Activated naive CD4-positive, alpha-beta T cell treated with anti-CD3 and anti-CD28 coated beads, Interleukin-2, amount 10 ng/mL, durations not matched to agents 7 days and 5 days (primary cell): ENCODE data around the gene NELFCD.
"Not testable (repeated sequence)": the region's sequence is repeated elsewhere in the genome, so short reads cannot be mapped to it uniquely, and the experiment has no call there.

Experiments
- CTCF ChIA-PET: fragments of 350-600 bp; sonication (Branson Sonifier 250); formaldehyde crosslinking; loops from one replicate; lab custom pipeline; 2021; ENCODE audit warnings: antibody characterized with exemption; lab: Charles Lee
- DNase-seq: peaks from one replicate; pipeline ENCODE4 v3.0.0-alpha.2; 2020
- H3K27ac Mint-ChIP-seq: one replicate; pipeline ENCODE4 v1.8.0; 2021; ENCODE audit warnings: mild to moderate bottlenecking, moderate library complexity, mixed read lengths
- H3K27me3 Mint-ChIP-seq: one replicate; pipeline ENCODE4 v1.8.0; 2021; ENCODE audit warnings: mild to moderate bottlenecking, mixed read lengths
- H3K36me3 Mint-ChIP-seq: one replicate; pipeline ENCODE4 v1.8.0; 2021; ENCODE audit warnings: mixed read lengths
- H3K4me1 Mint-ChIP-seq: one replicate; pipeline ENCODE4 v1.8.0; 2021; ENCODE audit warnings: mixed read lengths
- H3K4me3 Mint-ChIP-seq: one replicate; pipeline ENCODE4 v1.8.0; 2021; ENCODE audit warnings: mild to moderate bottlenecking, moderate library complexity, mixed read lengths
- H3K9me3 Mint-ChIP-seq: one replicate; pipeline ENCODE4 v1.8.0; 2021; ENCODE audit warnings: mixed read lengths

NELFCD gene

GRCh38 chr20:58963922-58964321 lies 17.1 kb upstream of the NELFCD start:
- DNase-seq, H3K27ac Mint-ChIP-seq, H3K36me3 Mint-ChIP-seq, H3K4me1 Mint-ChIP-seq, H3K4me3 Mint-ChIP-seq, H3K9me3 Mint-ChIP-seq, CTCF ChIA-PET: not testable (repeated sequence)
- peaks cover 51% of the 10 kb centered on the region for H3K27me3 Mint-ChIP-seq

DNA sequence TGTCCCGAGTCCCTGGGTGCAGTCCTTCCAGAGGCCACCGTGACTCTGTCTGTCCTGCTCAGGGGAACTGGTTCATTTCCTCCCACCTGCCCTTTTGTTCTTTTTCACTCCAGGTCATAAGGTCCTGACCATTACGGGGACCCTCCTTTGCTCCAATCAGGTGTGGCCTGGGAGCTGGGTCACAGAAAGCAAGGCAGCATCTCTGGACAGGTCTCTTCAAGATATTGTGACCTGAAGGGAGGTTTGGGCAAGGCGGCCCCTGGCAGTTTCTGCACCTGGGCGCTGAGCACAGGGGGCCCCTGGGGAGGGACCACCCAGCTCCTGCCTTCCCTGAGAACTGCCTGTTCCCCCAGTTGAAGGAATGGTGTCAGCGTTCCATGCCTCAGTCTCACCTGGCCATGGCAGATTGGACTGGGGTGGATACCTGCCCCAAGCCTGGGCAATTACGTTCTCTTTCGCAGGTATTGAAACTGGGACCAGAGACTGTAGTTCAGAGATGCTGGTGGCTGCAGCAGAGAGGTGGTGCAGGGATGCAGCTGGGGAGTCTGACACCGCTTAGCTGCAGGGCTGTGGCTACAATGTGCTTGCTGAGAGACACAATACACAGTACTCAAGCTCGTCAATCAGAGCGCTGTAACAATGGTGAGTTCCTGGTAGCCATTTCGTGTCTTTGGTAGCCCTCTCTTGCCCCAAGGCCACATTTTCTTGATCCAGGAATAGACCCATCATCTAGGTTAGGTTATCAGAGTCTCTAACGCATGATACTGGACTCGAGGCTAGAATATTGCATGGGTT lies 15.6 kb upstream of the NELFCD start:
- H3K4me1 Mint-ChIP-seq = no peaks in the 10 kb centered on the region
- peaks cover 2% of the 10 kb centered on the region for H3K9me3 Mint-ChIP-seq
- H3K36me3 Mint-ChIP-seq = no peaks in the 10 kb centered on the region
- H3K4me3 Mint-ChIP-seq = no peak overlapping the region
- no peak overlapping the region for H3K27ac Mint-ChIP-seq
- H3K27me3 Mint-ChIP-seq = peaks cover 56% of the 10 kb centered on the region
- CTCF ChIA-PET = no interaction called here
- DNase-seq = no peak

DNA sequence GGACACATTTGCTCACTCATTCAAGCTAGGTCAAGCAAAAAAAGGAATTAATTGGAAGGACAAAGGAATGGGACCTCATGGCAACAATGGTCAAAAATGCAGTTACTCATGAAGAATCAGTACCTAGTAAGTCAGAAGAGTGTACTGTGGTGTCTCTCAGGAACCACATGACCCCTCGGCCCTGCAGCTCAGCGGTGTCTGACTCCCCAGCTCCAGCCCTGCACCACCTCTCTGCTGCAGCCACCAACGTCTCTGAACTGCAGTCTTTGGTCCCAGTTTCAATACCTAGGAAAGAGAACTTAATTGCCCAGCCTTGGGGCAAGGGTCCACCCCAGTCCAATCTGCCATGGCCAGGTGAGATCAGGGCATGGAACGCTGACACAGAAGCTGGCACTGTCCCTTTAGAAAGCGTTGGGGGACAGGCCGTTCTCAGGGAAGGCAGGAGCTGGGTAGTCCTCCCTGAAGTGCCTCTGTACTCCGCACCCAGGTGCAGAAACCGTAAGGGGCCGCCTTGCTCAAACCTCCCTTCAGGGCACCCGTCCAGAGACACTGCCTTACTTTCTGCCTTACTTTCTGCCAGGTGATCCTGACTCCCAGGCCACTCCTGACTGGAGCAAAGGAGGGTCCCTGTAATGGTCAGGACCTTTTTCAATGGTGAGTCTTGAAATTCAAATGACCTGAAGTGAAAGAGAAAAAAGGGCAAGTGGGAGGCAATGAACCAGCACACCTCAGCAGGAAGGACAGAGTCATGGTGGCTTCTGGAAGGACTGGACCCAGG lies 13.2 kb upstream of the NELFCD start:
- CTCF ChIA-PET = interaction anchor here (0.7 kb wide), 1 partner anchor 12 kb away, joined by 3 read pairs; no protein-coding TSS in a partner anchor
- DNase-seq = no peak
- no peaks in the 10 kb centered on the region for H3K4me1 Mint-ChIP-seq
- peaks cover 57% of the 10 kb centered on the region for H3K27me3 Mint-ChIP-seq
- H3K27ac Mint-ChIP-seq = no peak overlapping the region
- H3K4me3 Mint-ChIP-seq = no peak overlapping the region
- no peaks in the 10 kb centered on the region for H3K36me3 Mint-ChIP-seq
- peaks cover 2% of the 10 kb centered on the region for H3K9me3 Mint-ChIP-seq

GRCh38 chr20:58969439-58969838 lies 11.6 kb upstream of the NELFCD start:
- Mint-ChIP-seq H3K27me3 (peaks cover 63% of the 10 kb centered on the region), H3K9me3 (peaks cover 2% of the 10 kb centered on the region), H3K27ac (no peak overlapping the region), H3K4me1 (no peaks in the 10 kb centered on the region), H3K4me3 (no peak overlapping the region), H3K36me3 (no peaks in the 10 kb centered on the region)
- CTCF ChIA-PET = no interaction called here
- DNase-seq = no peak

GRCh38 chr20:58970146-58970545 lies 10.9 kb upstream of the NELFCD start:
- H3K36me3 Mint-ChIP-seq = no peaks in the 10 kb centered on the region
- H3K27me3 Mint-ChIP-seq = peaks cover 57% of the 10 kb centered on the region
- CTCF ChIA-PET = no interaction called here
- H3K4me1 Mint-ChIP-seq = no peaks in the 10 kb centered on the region
- peaks cover 3% of the 10 kb centered on the region for H3K9me3 Mint-ChIP-seq
- H3K4me3 Mint-ChIP-seq = no peak overlapping the region
- no peak for DNase-seq
- no peak overlapping the region for H3K27ac Mint-ChIP-seq

- DNase-seq = no peak
- Mint-ChIP-seq H3K36me3 (no peaks in the 10 kb centered on the region), H3K27ac (no peak overlapping the region), H3K4me1 (no peaks in the 10 kb centered on the region), H3K27me3 (peaks cover 52% of the 10 kb centered on the region), H3K4me3 (no peak overlapping the region), H3K9me3 (peaks cover 8% of the 10 kb centered on the region)
- CTCF ChIA-PET = interaction anchor here (0.6 to 0.8 kb wide), 2 partner anchors 34 to 233 kb away, joined by 3 to 4 read pairs; no protein-coding TSS in a partner anchor
Measured at GRCh38 chr20:58971429-58971828, 9.6 kb upstream of the NELFCD start.

DNA sequence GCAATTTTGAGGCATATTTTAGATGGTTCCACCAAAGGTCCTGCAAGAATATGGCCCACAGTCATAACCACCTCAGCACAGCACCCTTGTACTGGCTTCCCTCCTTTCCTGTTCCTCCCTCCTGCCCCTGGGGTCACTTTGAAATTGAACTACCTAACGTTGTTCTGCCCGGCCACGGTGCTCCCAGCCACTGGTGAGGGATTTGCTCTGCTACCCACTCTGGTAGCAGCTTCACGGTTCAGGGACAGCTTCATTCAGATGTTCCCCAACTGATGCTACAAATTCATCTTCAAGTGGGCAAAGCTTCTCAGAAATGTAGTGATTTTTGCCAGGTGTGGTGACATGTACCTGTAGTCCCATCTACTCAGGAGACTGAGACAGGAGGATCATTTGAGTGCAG lies 7.9 kb upstream of the NELFCD start:
- no peaks in the 10 kb centered on the region for H3K4me1 Mint-ChIP-seq
- no peak for DNase-seq
- no peak overlapping the region for H3K27ac Mint-ChIP-seq
- no peak overlapping the region for H3K4me3 Mint-ChIP-seq
- H3K27me3 Mint-ChIP-seq = peaks cover 56% of the 10 kb centered on the region
- no peaks in the 10 kb centered on the region for H3K36me3 Mint-ChIP-seq
- peaks cover 8% of the 10 kb centered on the region for H3K9me3 Mint-ChIP-seq
- CTCF ChIA-PET = no interaction called here

DNA sequence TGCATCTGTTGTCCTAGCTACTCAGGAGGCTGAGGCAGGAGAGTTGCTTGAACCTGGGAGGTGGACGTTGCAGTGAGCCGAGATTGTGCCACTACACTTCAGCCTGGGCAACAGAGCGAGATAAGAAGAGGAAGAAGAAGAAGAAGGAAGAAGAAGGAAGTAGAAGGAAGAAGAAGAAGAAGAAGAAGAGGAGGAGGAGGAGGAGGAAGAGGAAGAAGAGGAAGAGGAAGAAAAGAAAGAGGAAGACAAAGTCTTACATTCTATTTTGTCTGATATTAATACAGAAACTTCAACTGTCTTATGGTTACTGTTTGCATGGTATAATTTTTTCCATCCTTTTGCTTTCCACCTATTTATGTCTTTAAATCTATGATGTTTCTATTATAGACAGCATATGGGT lies 7.2 kb upstream of the NELFCD start:
- Mint-ChIP-seq H3K27ac (no peak overlapping the region), H3K36me3 (no peaks in the 10 kb centered on the region), H3K9me3 (peaks cover 8% of the 10 kb centered on the region), H3K27me3 (peaks cover 57% of the 10 kb centered on the region), H3K4me3 (no peak overlapping the region), H3K4me1 (no peaks in the 10 kb centered on the region)
- CTCF ChIA-PET = no interaction called here
- no peak for DNase-seq

- Mint-ChIP-seq H3K4me3 (no peak overlapping the region), H3K9me3 (peaks cover 6% of the 10 kb centered on the region), H3K4me1 (peaks cover 2% of the 10 kb centered on the region), H3K27me3 (peaks cover 56% of the 10 kb centered on the region), H3K27ac (no peak overlapping the region), H3K36me3 (no peaks in the 10 kb centered on the region)
- CTCF ChIA-PET = no interaction called here
- no peak for DNase-seq
Measured at GRCh38 chr20:58975353-58975752, 5.7 kb upstream of the NELFCD start.

GRCh38 chr20:58976061-58976730 lies 4.9 kb upstream of the NELFCD start:
- no peaks in the 10 kb centered on the region for H3K36me3 Mint-ChIP-seq
- no peak overlapping the region for H3K27ac Mint-ChIP-seq
- H3K4me3 Mint-ChIP-seq = no peak overlapping the region
- peaks cover 2% of the 10 kb centered on the region for H3K4me1 Mint-ChIP-seq
- H3K9me3 Mint-ChIP-seq = peaks cover 6% of the 10 kb centered on the region
- DNase-seq = no peak
- CTCF ChIA-PET = no interaction called here
- H3K27me3 Mint-ChIP-seq = peaks cover 47% of the 10 kb centered on the region

DNA sequence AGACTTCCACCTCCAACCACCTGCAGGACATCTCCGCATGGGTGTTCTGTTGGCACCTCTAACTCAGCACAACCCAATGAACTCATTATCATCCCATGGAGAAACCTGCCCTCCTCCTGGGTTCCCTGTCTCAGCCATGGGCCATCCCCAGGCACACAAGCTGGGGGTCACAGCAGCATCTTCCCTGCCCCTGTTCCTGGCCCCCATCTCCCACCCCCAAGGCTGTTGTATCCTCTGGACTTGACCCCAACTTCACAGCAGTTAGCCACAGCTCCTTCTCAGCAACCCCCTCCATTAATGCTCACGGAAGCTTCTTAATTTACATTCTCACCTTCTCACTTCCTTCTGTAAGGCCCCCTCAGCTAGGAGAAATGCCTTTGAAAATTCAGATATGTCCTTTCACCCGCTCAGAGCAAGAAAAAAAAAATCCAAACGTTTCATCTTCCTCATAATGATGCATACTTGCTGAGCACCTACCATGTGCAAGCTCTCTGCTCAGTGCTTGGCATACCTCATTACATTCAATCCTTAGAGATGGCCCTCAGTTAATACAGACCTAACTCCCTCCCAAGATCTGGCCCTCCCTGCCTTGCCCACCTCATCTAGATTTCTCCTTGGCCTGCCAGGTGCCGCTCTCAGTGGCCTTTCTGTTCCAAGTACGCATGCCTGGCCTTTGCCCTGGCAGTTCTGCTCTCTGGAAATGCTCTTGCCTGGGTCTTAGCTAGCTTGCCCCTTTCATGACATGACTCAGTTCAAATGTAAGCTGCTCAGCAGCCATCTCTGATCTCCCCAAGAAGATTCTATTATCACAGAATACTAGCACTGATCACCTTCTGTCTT lies 2.5 kb upstream of the NELFCD start:
- Mint-ChIP-seq H3K4me1 (peaks cover 17% of the 10 kb centered on the region), H3K27ac (no peak overlapping the region), H3K27me3 (peaks cover 38% of the 10 kb centered on the region), H3K9me3 (peaks cover 6% of the 10 kb centered on the region), H3K36me3 (peaks cover 7% of the 10 kb centered on the region), H3K4me3 (no peak overlapping the region)
- CTCF ChIA-PET = interaction anchor here (0.6 to 0.7 kb wide), 2 partner anchors 64 to 454 kb away, joined by 3 read pairs; partner anchors contain the start of gene PRELID3B
- DNase-seq = no peak

- DNase-seq = peak; percentile 37
Measured at GRCh38 chr20:58981628-58982364, 740 bp downstream of the NELFCD start.

More at GRCh38 chr20:58981628-58982364, 740 bp downstream of the NELFCD start:
- CTCF ChIA-PET = interaction anchor here (1.2 to 1.4 kb wide), 2 partner anchors 9 to 67 kb away, joined by 3 to 4 read pairs; no protein-coding TSS in a partner anchor
- Mint-ChIP-seq H3K4me1 (peaks cover 38% of the 10 kb centered on the region), H3K27ac (peak overlapping the region; percentile 83), H3K4me3 (peak overlapping the region; percentile 90), H3K27me3 (peaks cover 25% of the 10 kb centered on the region), H3K36me3 (peaks cover 10% of the 10 kb centered on the region), H3K9me3 (no peaks in the 10 kb centered on the region)
